ENCODE results near the gene PKDCC.

The PKDCC gene

DNA sequence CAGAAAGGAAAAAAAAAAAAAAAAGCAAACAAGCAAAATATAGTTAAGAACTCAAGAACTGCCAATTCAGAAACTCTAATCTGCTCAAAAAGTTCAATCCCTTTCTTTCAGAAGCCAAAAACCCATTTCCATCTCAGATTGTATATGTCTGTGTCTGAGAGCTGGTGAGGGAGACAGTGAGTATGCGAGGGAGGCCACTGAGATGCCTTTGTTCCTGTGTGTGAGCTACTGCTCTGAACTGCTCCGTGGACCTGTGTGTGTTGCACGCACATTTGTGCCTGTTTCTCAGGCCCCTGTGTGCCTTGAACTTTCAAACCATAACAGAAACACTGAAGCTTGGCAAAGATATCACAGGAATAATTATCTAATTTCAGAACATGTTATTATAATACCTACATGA is 2.5 kb upstream of the PKDCC start:
- Histone ChIP-seq H2AK5ac (ENCODE audit: low read length) (peak overlapping the region; percentile 40), H3K27me3 (ENCODE audit: insufficient read depth, low read length, poor library complexity) (peaks cover 4% of the 10 kb centered on the region), H3K27ac (ENCODE audit: low read depth, low read length) (no peak overlapping the region), H2BK15ac (replicated peaks; ENCODE audit: low read depth) (no peak overlapping the region), H3K79me1 (ENCODE audit: low read length) (peaks cover 7% of the 10 kb centered on the region), H4K5ac (ENCODE audit: low read length) (no peak overlapping the region), H3K9ac (ENCODE audit: low read length) (no peak overlapping the region), H2BK5ac (ENCODE audit: low read length) (no peak overlapping the region), H3K4me2 (ENCODE audit: low read length) (no peak overlapping the region), H3K79me2 (ENCODE audit: control insufficient read depth, insufficient read depth, low read length) (peaks cover 2% of the 10 kb centered on the region), H2BK120ac (ENCODE audit: low read depth, low read length) (no peak overlapping the region), H3K56ac (ENCODE audit: low read length) (no peak overlapping the region), H3K4me1 (ENCODE audit: control insufficient read depth, low read depth, low read length) (peaks cover 16% of the 10 kb centered on the region), H3K23ac (ENCODE audit: low read length) (no peak overlapping the region), H3K4me3 (ENCODE audit: low read length) (no peak overlapping the region), H4K8ac (ENCODE audit: low read depth, low read length) (no peak overlapping the region), H3K4ac (ENCODE audit: low read depth, low read length) (no peak overlapping the region), H3K36me3 (ENCODE audit: control insufficient read depth, insufficient read depth, low read length) (no peaks in the 10 kb centered on the region), H3K18ac (ENCODE audit: low read length) (no peak overlapping the region)
- no peak for DNase-seq
- WGBS (ENCODE audit: extremely low coverage, insufficient coverage, low lambda C conversion rate), result no CpG with 5 or more reads among the region's 3 CpGs

DNA sequence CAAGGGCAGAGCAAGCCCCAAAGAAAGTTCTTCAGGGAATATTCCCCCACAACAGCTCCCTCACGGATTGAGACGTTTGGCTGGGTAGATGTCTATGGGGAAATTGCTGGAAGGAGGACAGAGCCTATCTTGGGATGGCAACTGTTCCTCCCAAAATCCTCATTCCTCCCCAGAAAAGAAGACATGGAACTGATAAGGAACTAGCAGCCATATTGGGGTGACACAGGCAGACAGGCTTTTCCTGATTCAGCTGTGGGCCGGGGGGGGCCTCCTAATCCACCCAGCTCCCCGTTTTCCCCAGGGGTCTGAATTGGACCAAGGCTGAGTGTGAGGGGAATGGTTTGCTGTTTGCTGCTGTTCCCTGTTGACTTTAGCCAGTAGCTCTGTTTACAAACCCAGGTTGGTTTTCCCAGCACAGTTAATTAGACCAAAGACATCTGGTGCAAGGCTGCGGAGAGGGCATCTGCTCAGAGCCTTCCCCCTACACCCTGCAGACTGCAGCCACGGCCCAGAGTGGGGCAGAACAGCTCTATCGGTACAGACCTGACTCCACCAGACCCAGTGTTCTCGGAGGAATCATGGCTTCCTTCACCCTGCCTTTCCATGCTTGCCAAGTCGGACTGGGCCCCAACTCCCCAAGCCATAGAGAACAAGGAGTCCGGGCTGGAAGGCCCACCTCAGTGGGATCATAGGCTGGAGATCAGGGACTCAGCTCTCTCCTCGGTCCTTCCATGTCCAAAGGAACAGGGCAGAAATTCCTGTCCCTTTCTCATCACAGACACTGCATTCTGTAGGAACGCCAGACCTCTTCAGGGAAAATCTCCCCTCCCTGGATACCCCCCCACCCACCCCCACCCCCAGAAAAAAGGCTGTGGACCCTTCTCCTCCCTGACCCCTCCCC is 1.7 kb upstream of the PKDCC start:
- H3K9ac ChIP-seq (ENCODE audit: low read length), result peak overlapping the region; percentile 36
- peak overlapping the region; percentile 4 for H2BK15ac ChIP-seq (replicated peaks; ENCODE audit: low read depth)
- H3K4me3 ChIP-seq (ENCODE audit: low read length), result no peak overlapping the region
- H4K5ac ChIP-seq (ENCODE audit: low read length), result no peak overlapping the region
- H3K4ac ChIP-seq (ENCODE audit: low read depth, low read length), result peak overlapping the region; percentile 10
- no peak overlapping the region for H3K4me2 ChIP-seq (ENCODE audit: low read length)
- H2BK5ac ChIP-seq (ENCODE audit: low read length), result peak overlapping the region; percentile 57
- H2AK5ac ChIP-seq (ENCODE audit: low read length), result peak overlapping the region; percentile 35
- no peak overlapping the region for H3K23ac ChIP-seq (ENCODE audit: low read length)
- H3K36me3 ChIP-seq (ENCODE audit: control insufficient read depth, insufficient read depth, low read length), result no peaks in the 10 kb centered on the region
- H4K8ac ChIP-seq (ENCODE audit: low read depth, low read length), result no peak overlapping the region
- DNase-seq, result peak; percentile 51
- H3K18ac ChIP-seq (ENCODE audit: low read length), result peak overlapping the region; percentile 68
- H3K27me3 ChIP-seq (ENCODE audit: insufficient read depth, low read length, poor library complexity), result peaks cover 4% of the 10 kb centered on the region
- peak overlapping the region; percentile 80 for H3K56ac ChIP-seq (ENCODE audit: low read length)
- no CpG with 5 or more reads among the region's 12 CpGs for WGBS (ENCODE audit: extremely low coverage, insufficient coverage, low lambda C conversion rate)
- peaks cover 7% of the 10 kb centered on the region for H3K79me1 ChIP-seq (ENCODE audit: low read length)
- H3K79me2 ChIP-seq (ENCODE audit: control insufficient read depth, insufficient read depth, low read length), result peaks cover 2% of the 10 kb centered on the region
- H3K27ac ChIP-seq (ENCODE audit: low read depth, low read length), result no peak overlapping the region
- peaks cover 14% of the 10 kb centered on the region for H3K4me1 ChIP-seq (ENCODE audit: control insufficient read depth, low read depth, low read length)
- peak overlapping the region; percentile 2 for H2BK120ac ChIP-seq (ENCODE audit: low read depth, low read length)

DNA sequence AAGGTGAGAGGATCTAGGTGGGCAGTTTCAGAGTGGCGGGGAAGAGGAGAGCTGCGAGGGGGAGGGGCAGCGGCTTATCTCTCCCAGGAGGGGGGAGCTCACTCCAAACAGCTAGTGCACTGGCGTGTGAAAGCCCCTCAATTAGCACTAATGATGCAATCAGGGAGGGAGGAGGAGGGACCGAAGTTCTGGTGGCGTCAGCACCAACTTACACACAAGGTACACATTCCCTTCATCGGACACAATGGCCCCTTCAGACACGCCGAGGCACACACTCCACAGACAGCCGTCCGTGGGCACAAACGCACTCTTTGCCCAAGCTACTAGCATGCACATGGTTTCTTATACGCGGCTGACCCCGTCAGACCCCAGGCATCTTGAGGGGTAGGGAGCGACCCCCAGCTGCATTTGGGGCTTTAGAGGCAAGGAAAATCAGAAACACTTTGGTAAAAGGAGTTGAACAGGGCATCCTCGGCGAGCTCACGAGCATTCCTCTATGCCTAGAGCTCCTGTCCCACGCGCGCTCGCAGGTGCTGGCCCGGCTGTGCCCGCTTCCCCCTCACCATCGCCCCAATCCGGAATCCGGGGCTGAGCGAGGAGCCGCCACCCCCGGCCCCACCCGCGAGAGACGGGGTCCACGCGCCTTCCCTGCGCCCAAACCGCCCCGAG is 868 bp upstream of the PKDCC start:
- no peak overlapping the region for H2BK15ac ChIP-seq (replicated peaks; ENCODE audit: low read depth)
- peaks cover 4% of the 10 kb centered on the region for H3K27me3 ChIP-seq (ENCODE audit: insufficient read depth, low read length, poor library complexity)
- H3K4ac ChIP-seq (ENCODE audit: low read depth, low read length), result peak overlapping the region; percentile 84
- H2AK5ac ChIP-seq (ENCODE audit: low read length), result peak overlapping the region; percentile 71
- H3K4me1 ChIP-seq (ENCODE audit: control insufficient read depth, low read depth, low read length), result peaks cover 19% of the 10 kb centered on the region
- H3K9ac ChIP-seq (ENCODE audit: low read length), result peak overlapping the region; percentile 84
- peak overlapping the region; percentile 97 for H3K56ac ChIP-seq (ENCODE audit: low read length)
- WGBS (ENCODE audit: extremely low coverage, insufficient coverage, low lambda C conversion rate), result no CpG with 5 or more reads among the region's 39 CpGs
- no peaks in the 10 kb centered on the region for H3K36me3 ChIP-seq (ENCODE audit: control insufficient read depth, insufficient read depth, low read length)
- H4K8ac ChIP-seq (ENCODE audit: low read depth, low read length), result no peak overlapping the region
- H3K79me1 ChIP-seq (ENCODE audit: low read length), result peaks cover 7% of the 10 kb centered on the region
- H3K4me2 ChIP-seq (ENCODE audit: low read length), result peak overlapping the region; percentile 99
- H4K5ac ChIP-seq (ENCODE audit: low read length), result no peak overlapping the region
- H3K23ac ChIP-seq (ENCODE audit: low read length), result no peak overlapping the region
- peak; percentile 98 for DNase-seq
- peaks cover 2% of the 10 kb centered on the region for H3K79me2 ChIP-seq (ENCODE audit: control insufficient read depth, insufficient read depth, low read length)
- peak overlapping the region; percentile 77 for H3K27ac ChIP-seq (ENCODE audit: low read depth, low read length)
- peak overlapping the region; percentile 51 for H3K4me3 ChIP-seq (ENCODE audit: low read length)
- H3K18ac ChIP-seq (ENCODE audit: low read length), result peak overlapping the region; percentile 71
- peak overlapping the region; percentile 66 for H2BK120ac ChIP-seq (ENCODE audit: low read depth, low read length)
- peak overlapping the region; percentile 94 for H2BK5ac ChIP-seq (ENCODE audit: low read length)

DNA sequence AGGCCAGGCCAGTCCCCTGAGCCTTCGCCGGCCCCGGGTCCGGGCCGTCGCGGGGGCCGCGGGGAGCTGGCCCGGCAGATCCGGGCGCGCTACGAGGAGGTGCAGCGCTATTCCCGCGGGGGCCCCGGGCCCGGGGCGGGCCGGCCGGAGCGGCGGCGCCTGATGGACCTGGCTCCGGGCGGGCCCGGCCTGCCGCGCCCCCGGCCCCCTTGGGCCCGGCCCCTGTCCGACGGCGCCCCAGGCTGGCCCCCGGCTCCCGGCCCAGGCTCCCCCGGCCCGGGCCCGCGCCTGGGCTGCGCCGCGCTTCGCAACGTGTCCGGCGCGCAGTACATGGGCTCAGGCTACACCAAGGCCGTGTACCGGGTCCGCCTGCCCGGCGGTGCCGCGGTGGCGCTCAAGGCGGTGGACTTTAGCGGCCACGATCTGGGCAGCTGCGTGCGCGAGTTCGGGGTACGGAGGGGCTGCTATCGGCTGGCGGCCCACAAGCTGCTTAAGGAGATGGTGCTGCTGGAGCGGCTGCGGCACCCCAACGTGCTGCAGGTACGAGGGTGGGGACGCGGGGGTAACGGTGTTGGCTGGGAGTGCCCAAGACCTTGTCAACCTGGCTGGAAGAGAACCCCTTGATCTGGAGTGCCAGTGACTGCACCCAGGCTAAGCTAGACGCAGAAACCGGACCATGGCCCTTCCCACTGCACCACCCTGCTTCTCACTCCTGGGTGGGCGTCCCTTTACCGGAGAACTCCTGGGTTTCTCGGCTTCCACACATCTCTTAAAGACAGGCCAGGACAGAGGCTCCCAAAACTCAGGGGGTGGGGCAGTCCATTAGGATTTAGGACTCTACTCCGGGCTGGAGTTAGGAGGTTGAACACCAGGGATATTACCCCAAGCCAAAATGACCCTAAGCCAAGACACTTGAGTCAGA is 739 bp downstream of the PKDCC start:
- Histone ChIP-seq H2BK120ac (ENCODE audit: low read depth, low read length) (no peak overlapping the region), H4K8ac (ENCODE audit: low read depth, low read length) (no peak overlapping the region), H2BK15ac (replicated peaks; ENCODE audit: low read depth) (no peak overlapping the region), H3K23ac (ENCODE audit: low read length) (no peak overlapping the region), H3K36me3 (ENCODE audit: control insufficient read depth, insufficient read depth, low read length) (no peaks in the 10 kb centered on the region), H2BK5ac (ENCODE audit: low read length) (no peak overlapping the region), H3K9ac (ENCODE audit: low read length) (peak overlapping the region; percentile 89), H3K4me2 (ENCODE audit: low read length) (peak overlapping the region; percentile 86), H3K27me3 (ENCODE audit: insufficient read depth, low read length, poor library complexity) (peaks cover 4% of the 10 kb centered on the region), H3K56ac (ENCODE audit: low read length) (peak overlapping the region; percentile 94), H4K5ac (ENCODE audit: low read length) (no peak overlapping the region), H2AK5ac (ENCODE audit: low read length) (no peak overlapping the region), H3K4me3 (ENCODE audit: low read length) (peak overlapping the region; percentile 56), H3K79me1 (ENCODE audit: low read length) (peaks cover 7% of the 10 kb centered on the region), H3K79me2 (ENCODE audit: control insufficient read depth, insufficient read depth, low read length) (peaks cover 2% of the 10 kb centered on the region), H3K4me1 (ENCODE audit: control insufficient read depth, low read depth, low read length) (peaks cover 31% of the 10 kb centered on the region), H3K18ac (ENCODE audit: low read length) (peak overlapping the region; percentile 98), H3K27ac (ENCODE audit: low read depth, low read length) (no peak overlapping the region), H3K4ac (ENCODE audit: low read depth, low read length) (peak overlapping the region; percentile 46)
- DNase-seq, result peak; percentile 31
- no CpG with 5 or more reads among the region's 80 CpGs for WGBS (ENCODE audit: extremely low coverage, insufficient coverage, low lambda C conversion rate)

DNA sequence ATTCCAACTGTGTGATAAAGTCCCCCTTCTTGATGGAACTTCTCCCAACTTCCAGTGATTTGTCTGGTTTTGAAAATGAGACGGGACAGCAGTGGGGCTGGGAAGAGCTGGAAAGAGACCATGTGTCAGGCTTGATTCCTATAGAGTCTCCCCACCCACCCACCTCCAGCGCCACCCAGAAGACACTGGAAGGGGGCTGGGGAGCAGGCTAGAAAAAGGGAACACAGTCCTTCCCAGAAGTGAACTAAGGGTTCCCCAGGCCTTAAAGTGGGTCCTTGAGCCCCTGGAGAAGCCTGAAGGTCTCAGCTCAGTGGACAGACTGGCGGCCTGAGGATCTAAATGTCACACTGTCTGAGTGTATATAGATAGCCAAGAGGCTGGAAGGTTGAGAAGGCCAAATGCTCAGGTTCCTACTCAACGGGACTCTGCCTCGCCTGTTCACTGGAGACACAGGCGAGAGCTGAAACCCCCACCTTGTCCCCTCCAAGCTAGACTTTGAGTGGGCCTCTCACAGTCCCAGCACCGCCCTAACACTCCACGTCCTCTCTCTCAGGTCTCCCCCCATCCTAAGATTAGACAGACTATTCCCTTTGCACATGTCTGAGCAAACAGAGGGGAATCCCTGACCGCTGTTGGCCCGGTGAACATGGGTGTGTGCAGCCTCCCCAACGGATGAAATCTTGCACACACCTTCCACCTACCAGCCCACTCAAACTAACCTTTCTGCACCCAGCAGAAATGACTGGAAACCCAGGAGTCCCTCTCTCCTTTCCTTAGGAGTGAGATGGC is 1.6 kb downstream of the PKDCC start:
- DNase-seq, result no peak
- Histone ChIP-seq H3K9ac (ENCODE audit: low read length) (peak overlapping the region; percentile 89), H2BK5ac (ENCODE audit: low read length) (no peak overlapping the region), H3K4me2 (ENCODE audit: low read length) (peak overlapping the region; percentile 86), H2AK5ac (ENCODE audit: low read length) (no peak overlapping the region), H3K27ac (ENCODE audit: low read depth, low read length) (no peak overlapping the region), H3K36me3 (ENCODE audit: control insufficient read depth, insufficient read depth, low read length) (no peaks in the 10 kb centered on the region), H3K4me3 (ENCODE audit: low read length) (peak overlapping the region; percentile 56), H3K79me1 (ENCODE audit: low read length) (peaks cover 7% of the 10 kb centered on the region), H2BK120ac (ENCODE audit: low read depth, low read length) (no peak overlapping the region), H3K4ac (ENCODE audit: low read depth, low read length) (no peak overlapping the region), H3K18ac (ENCODE audit: low read length) (no peak overlapping the region), H2BK15ac (replicated peaks; ENCODE audit: low read depth) (no peak overlapping the region), H4K5ac (ENCODE audit: low read length) (no peak overlapping the region), H3K27me3 (ENCODE audit: insufficient read depth, low read length, poor library complexity) (peaks cover 4% of the 10 kb centered on the region), H3K79me2 (ENCODE audit: control insufficient read depth, insufficient read depth, low read length) (peaks cover 2% of the 10 kb centered on the region), H3K23ac (ENCODE audit: low read length) (no peak overlapping the region), H3K4me1 (ENCODE audit: control insufficient read depth, low read depth, low read length) (peaks cover 31% of the 10 kb centered on the region), H3K56ac (ENCODE audit: low read length) (peak overlapping the region; percentile 94), H4K8ac (ENCODE audit: low read depth, low read length) (no peak overlapping the region)
- WGBS (ENCODE audit: extremely low coverage, insufficient coverage, low lambda C conversion rate), result no CpG with 5 or more reads among the region's 11 CpGs
